Neural progenitor cell (in vitro differentiated cells): ENCODE measurements around the gene BBX. TPM values are rescaled to one million over a fixed set of nuclear protein-coding genes. Genes with fewer than 3 reads are reported as not detected.

Experiments used
- DNase-seq: peaks from one replicate; pipeline ENCODE4 v3.0.0-alpha.2; 2016; ENCODE audit warnings: low spot score
- H2AFZ ChIP-seq: fragments of 200-600 bp; sonication (generic); replicated peaks from 2 replicates; pipeline ENCODE4 v1.6.1; 2016; ENCODE audit warnings: antibody characterized with exemption
- H3F3A ChIP-seq: fragments of 200-600 bp; sonication (generic); 2 replicates; pipeline ENCODE4 v1.6.1; 2016; ENCODE audit warnings: antibody characterized with exemption, low read depth
- H3K27ac ChIP-seq: fragments of 200-600 bp; sonication (generic); 2 replicates; pipeline ENCODE4 v1.5.1; 2016; ENCODE audit warnings: mild to moderate bottlenecking
- H3K27me3 ChIP-seq: fragments of 200-600 bp; sonication (generic); 2 replicates; pipeline ENCODE4 v1.6.1; 2016; ENCODE audit warnings: mild to moderate bottlenecking, moderate library complexity
- H3K36me3 ChIP-seq: fragments of 200-600 bp; sonication (generic); 2 replicates; pipeline ENCODE4 v1.5.1; 2016
- H3K4me1 ChIP-seq: fragments of 200-600 bp; sonication (generic); 2 replicates; pipeline ENCODE4 v1.6.1; 2016; ENCODE audit warnings: mixed run types
- H3K4me2 ChIP-seq: fragments of 200-600 bp; sonication (generic); 2 replicates; pipeline ENCODE4 v1.6.1; 2016
- H3K4me3 ChIP-seq: fragments of 200-600 bp; sonication (generic); 2 replicates; pipeline ENCODE4 v1.5.1; 2016
- H3K79me2 ChIP-seq: fragments of 200-600 bp; sonication (generic); 2 replicates; pipeline ENCODE4 v1.6.1; 2016; ENCODE audit warnings: low read depth
- H3K9ac ChIP-seq: fragments of 200-600 bp; sonication (generic); 2 replicates; pipeline ENCODE4 v1.6.1; 2016
- H3K9me3 ChIP-seq: fragments of 200-600 bp; sonication (generic); 2 replicates; pipeline ENCODE4 v1.5.1; 2016; ENCODE audit warnings: low read depth
- H4K20me1 ChIP-seq: fragments of 200-600 bp; sonication (generic); 2 replicates; pipeline ENCODE4 v1.6.1; 2016; ENCODE audit warnings: low read depth
- H3K27ac Mint-ChIP-seq: 3 replicates; pipeline ENCODE4 v1.8.0; 2021; ENCODE audit warnings: mixed read lengths
- H3K27me3 Mint-ChIP-seq: 2 replicates; pipeline ENCODE4 v1.8.0; 2022; ENCODE audit warnings: low read depth, mild to moderate bottlenecking, inconsistent platforms, moderate library complexity, mixed read lengths; ENCODE audit not compliant: insufficient read depth
- H3K36me3 Mint-ChIP-seq: 3 replicates; pipeline ENCODE4 v1.8.0; 2021; ENCODE audit warnings: mixed read lengths
- H3K4me1 Mint-ChIP-seq: 3 replicates; pipeline ENCODE4 v1.8.0; 2021; ENCODE audit warnings: mixed read lengths
- H3K4me3 Mint-ChIP-seq: 3 replicates; pipeline ENCODE4 v1.8.0; 2021; ENCODE audit warnings: mild to moderate bottlenecking, moderate library complexity, mixed read lengths
- H3K9me3 Mint-ChIP-seq: 3 replicates; pipeline ENCODE4 v1.8.0; 2020; ENCODE audit warnings: mixed read lengths
- EZH2 ChIP-seq: fragments of 200-600 bp; sonication (generic); IDR thresholded peaks from 2 replicates; pipeline ENCODE4 v1.6.1; 2017; ENCODE audit warnings: antibody characterized with exemption, mild to moderate bottlenecking, moderate library complexity
- EZH2phosphoT487 ChIP-seq: fragments of 200-600 bp; sonication (generic); IDR thresholded peaks from 2 replicates; pipeline ENCODE4 v1.6.1; 2017; ENCODE audit warnings: antibody characterized with exemption
- total RNA-seq: library from RNA; depleted of rRNA; stranded (reverse); fragments of >200 nt; gene quantifications from 2 replicates; pipeline ENCODE4 v1.2.3, GENCODE V29; 2015; ENCODE audit warnings: low replicate concordance
- TF ChIP-seq, protein P1 (sequence below): fragments of 200-600 bp; sonication (generic); IDR thresholded peaks from 2 replicates; pipeline ENCODE4 v1.5.1; 2017; ENCODE audit warnings: antibody characterized with exemption, mild to moderate bottlenecking

The BBX gene
- total RNA-seq, 1 donor from 2014 or later, result 110 TPM

DNA sequence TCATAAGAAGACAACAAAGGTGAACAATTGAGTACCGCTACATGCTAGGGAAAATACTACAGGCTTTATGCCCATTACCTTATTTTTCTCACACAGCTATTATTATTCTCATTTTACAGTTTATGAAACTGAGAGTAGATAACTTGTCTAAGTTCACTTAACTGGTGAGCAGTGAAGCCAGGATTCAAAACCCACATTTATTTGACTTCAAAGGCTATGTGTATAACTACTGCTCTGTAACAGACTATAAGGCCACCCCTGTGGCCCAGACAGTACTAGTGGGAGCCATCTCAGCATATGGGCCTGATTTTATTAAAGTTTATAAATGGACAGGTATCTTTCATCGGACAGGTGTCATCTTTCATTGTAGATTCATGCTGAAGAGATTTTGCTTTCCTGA is 14.4 kb upstream of the BBX start:
- Mint-ChIP-seq H3K9me3 (no peaks in the 10 kb centered on the region), H3K27me3 (no peaks in the 10 kb centered on the region), H3K4me1 (no peaks in the 10 kb centered on the region), H3K36me3 (no peaks in the 10 kb centered on the region), H3K27ac (no peak overlapping the region), H3K4me3 (no peak overlapping the region)
- Histone ChIP-seq H3K36me3 (no peaks in the 10 kb centered on the region), H3K4me2 (no peak overlapping the region), H4K20me1 (no peaks in the 10 kb centered on the region), H3K27ac (no peak overlapping the region), H3K9ac (no peak overlapping the region), H3K27me3 (no peaks in the 10 kb centered on the region), H3F3A (no peaks in the 10 kb centered on the region), H3K79me2 (no peaks in the 10 kb centered on the region), H3K4me3 (no peak overlapping the region), H3K9me3 (no peaks in the 10 kb centered on the region), H3K4me1 (no peaks in the 10 kb centered on the region), H2AFZ (no peak overlapping the region)
- no peak for TF ChIP-seq EZH2phosphoT487
- DNase-seq, result no peak

DNA sequence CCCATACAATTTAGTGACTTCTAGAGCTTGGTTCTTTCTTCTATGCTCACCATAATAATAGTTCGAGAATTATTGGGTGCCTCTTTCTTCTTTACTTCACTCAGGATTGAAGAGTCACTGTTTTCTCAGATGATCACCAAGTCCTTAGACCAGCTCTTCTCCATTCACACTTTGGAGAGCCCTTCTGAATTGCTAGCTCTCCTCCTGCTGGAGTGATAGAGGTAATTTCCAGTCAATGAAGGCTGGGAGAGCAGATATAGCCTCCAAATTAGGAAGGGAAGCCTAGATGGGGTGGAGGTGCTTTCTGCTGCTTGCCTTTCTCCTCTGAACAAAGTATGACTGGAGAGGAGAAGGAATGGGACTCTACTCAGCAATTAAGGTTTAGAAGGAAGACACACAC is 10.7 kb upstream of the BBX start:
- Histone ChIP-seq H3K79me2 (no peaks in the 10 kb centered on the region), H3F3A (no peaks in the 10 kb centered on the region), H3K4me2 (no peak overlapping the region), H3K27ac (no peak overlapping the region), H3K4me1 (no peaks in the 10 kb centered on the region), H4K20me1 (no peaks in the 10 kb centered on the region), H3K9ac (no peak overlapping the region), H3K36me3 (no peaks in the 10 kb centered on the region), H3K9me3 (no peaks in the 10 kb centered on the region), H3K4me3 (no peak overlapping the region), H3K27me3 (no peaks in the 10 kb centered on the region), H2AFZ (no peak overlapping the region)
- no peaks in the 10 kb centered on the region for H3K36me3 Mint-ChIP-seq
- no peak overlapping the region for H3K27ac Mint-ChIP-seq
- no peak overlapping the region for H3K4me3 Mint-ChIP-seq
- H3K4me1 Mint-ChIP-seq, result no peaks in the 10 kb centered on the region
- TF ChIP-seq EZH2phosphoT487, result no peak
- TF ChIP-seq, protein P1, sequence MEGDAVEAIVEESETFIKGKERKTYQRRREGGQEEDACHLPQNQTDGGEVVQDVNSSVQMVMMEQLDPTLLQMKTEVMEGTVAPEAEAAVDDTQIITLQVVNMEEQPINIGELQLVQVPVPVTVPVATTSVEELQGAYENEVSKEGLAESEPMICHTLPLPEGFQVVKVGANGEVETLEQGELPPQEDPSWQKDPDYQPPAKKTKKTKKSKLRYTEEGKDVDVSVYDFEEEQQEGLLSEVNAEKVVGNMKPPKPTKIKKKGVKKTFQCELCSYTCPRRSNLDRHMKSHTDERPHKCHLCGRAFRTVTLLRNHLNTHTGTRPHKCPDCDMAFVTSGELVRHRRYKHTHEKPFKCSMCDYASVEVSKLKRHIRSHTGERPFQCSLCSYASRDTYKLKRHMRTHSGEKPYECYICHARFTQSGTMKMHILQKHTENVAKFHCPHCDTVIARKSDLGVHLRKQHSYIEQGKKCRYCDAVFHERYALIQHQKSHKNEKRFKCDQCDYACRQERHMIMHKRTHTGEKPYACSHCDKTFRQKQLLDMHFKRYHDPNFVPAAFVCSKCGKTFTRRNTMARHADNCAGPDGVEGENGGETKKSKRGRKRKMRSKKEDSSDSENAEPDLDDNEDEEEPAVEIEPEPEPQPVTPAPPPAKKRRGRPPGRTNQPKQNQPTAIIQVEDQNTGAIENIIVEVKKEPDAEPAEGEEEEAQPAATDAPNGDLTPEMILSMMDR, result peak; percentile 16
- DNase-seq, result no peak
- H3K9me3 Mint-ChIP-seq, result no peaks in the 10 kb centered on the region
- H3K27me3 Mint-ChIP-seq, result no peaks in the 10 kb centered on the region

DNA sequence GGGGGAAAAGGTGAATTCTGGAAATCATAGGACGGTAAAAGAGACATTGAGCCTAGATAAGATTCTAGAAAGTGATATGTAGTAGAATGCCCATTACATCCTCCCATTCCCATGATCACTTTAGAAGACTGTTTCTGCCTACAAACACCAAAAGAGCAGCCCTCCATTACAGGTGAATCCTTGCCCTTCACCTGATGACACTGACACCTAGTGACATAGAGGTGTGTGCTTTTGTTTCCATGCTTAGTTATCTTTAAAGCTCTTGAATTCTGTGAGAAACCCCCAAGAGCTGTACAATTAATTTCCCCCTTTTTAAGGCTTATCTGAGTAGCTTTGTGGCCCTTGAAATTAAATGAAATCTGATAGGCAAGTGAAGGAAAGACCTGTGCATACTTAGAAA is 8.3 kb upstream of the BBX start:
- no peaks in the 10 kb centered on the region for H3K36me3 Mint-ChIP-seq
- no peaks in the 10 kb centered on the region for H3K36me3 ChIP-seq
- H3K4me1 ChIP-seq, result no peaks in the 10 kb centered on the region
- no peaks in the 10 kb centered on the region for H3K9me3 ChIP-seq
- H3F3A ChIP-seq, result no peaks in the 10 kb centered on the region
- no peak overlapping the region for H3K4me3 Mint-ChIP-seq
- H3K27ac ChIP-seq, result no peak overlapping the region
- H2AFZ ChIP-seq, result no peak overlapping the region
- TF ChIP-seq EZH2phosphoT487, result no peak
- TF ChIP-seq, protein P1, result no peak
- no peak for TF ChIP-seq EZH2
- H4K20me1 ChIP-seq, result no peaks in the 10 kb centered on the region
- H3K9ac ChIP-seq, result no peak overlapping the region
- H3K27me3 ChIP-seq, result no peaks in the 10 kb centered on the region
- no peak for DNase-seq
- H3K27ac Mint-ChIP-seq, result no peak overlapping the region
- no peaks in the 10 kb centered on the region for H3K4me1 Mint-ChIP-seq
- H3K27me3 Mint-ChIP-seq, result no peaks in the 10 kb centered on the region
- no peaks in the 10 kb centered on the region for H3K9me3 Mint-ChIP-seq
- H3K4me3 ChIP-seq, result no peak overlapping the region
- no peaks in the 10 kb centered on the region for H3K79me2 ChIP-seq
- H3K4me2 ChIP-seq, result no peak overlapping the region

DNA sequence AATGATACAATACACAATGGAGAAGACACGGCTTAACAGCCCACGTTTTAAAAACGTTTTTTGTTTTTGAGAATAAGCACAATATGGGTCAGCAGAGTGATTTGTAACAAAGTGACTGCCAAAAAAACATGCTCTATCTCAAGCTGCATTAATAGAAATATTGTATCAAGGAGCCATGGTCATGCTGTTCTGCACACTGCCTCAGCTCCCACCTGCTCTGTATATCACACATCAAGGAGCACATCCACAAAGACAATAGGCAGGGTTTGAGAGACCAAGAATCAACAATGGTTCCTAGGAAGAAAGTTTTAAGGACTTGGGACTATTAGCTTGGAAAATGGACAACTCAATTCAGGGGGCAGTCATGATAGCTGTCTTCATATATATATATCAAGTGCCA is 6.3 kb upstream of the BBX start:
- Histone ChIP-seq H3K4me3 (no peak overlapping the region), H3K79me2 (no peaks in the 10 kb centered on the region), H3K9me3 (no peaks in the 10 kb centered on the region), H3K27ac (no peak overlapping the region), H3K36me3 (no peaks in the 10 kb centered on the region), H4K20me1 (no peaks in the 10 kb centered on the region), H3K9ac (no peak overlapping the region), H3K27me3 (no peaks in the 10 kb centered on the region), H3K4me2 (no peak overlapping the region), H3F3A (no peaks in the 10 kb centered on the region), H2AFZ (no peak overlapping the region), H3K4me1 (no peaks in the 10 kb centered on the region)
- Mint-ChIP-seq H3K9me3 (no peaks in the 10 kb centered on the region), H3K36me3 (no peaks in the 10 kb centered on the region), H3K4me3 (no peak overlapping the region), H3K27me3 (peaks cover 2% of the 10 kb centered on the region), H3K4me1 (no peaks in the 10 kb centered on the region), H3K27ac (no peak overlapping the region)
- TF ChIP-seq EZH2 (no peak), EZH2phosphoT487 (no peak)
- TF ChIP-seq, protein P1, result no peak
- DNase-seq, result no peak
